ENCODE measurements around the gene NAALADL2.
"Not testable (repeated sequence)": the region's sequence is repeated elsewhere in the genome, so short reads cannot be mapped to it uniquely, and the experiment has no call there.

NAALADL2 gene

GRCh38 chr3:175267561-175267960, 408.4 kb downstream of the NAALADL2 start:
- DNase-seq (ENCODE audit: low spot score), result no peak

GRCh38 chr3:175269394-175269793, 410.3 kb downstream of the NAALADL2 start:
- no peak for DNase-seq (ENCODE audit: low spot score)

GRCh38 chr3:175270198-175270837, 411.2 kb downstream of the NAALADL2 start:
- DNase-seq (ENCODE audit: low spot score), result no peak

- DNase-seq (ENCODE audit: low spot score), result no peak
Observed at GRCh38 chr3:175270866-175271265, 411.7 kb downstream of the NAALADL2 start.

- not testable (repeated sequence) for DNase-seq (ENCODE audit: low spot score)
Observed at GRCh38 chr3:175271465-175271864, 412.3 kb downstream of the NAALADL2 start.

- no peak for DNase-seq (ENCODE audit: low spot score)
Observed at GRCh38 chr3:175272392-175272791, 413.3 kb downstream of the NAALADL2 start.

DNA sequence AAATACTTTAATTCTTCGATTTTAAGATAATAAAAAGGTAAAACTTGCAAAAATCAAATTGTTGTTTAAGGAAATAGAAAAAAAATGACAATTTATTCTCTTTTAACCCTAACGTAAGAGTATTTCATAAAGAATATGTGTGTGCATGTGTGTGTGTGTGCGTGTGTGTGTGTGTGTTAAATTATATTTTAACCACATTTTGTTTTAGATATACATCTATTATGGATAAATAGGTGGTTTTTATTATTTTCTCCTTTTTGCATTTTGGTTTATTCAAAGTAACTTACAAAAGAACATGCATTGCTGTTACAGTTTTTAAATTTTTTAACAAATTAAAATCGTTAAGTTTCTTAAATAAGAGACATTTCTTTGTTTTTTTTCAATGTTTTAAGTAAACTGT, 414.4 kb downstream of the NAALADL2 start:
- no peak for DNase-seq (ENCODE audit: low spot score)

- DNase-seq (ENCODE audit: low spot score), result no peak
Observed at GRCh38 chr3:175274056-175274455, 414.9 kb downstream of the NAALADL2 start.

- DNase-seq (ENCODE audit: low spot score), result no peak
Observed at GRCh38 chr3:175274474-175275218, 415.5 kb downstream of the NAALADL2 start.

DNA sequence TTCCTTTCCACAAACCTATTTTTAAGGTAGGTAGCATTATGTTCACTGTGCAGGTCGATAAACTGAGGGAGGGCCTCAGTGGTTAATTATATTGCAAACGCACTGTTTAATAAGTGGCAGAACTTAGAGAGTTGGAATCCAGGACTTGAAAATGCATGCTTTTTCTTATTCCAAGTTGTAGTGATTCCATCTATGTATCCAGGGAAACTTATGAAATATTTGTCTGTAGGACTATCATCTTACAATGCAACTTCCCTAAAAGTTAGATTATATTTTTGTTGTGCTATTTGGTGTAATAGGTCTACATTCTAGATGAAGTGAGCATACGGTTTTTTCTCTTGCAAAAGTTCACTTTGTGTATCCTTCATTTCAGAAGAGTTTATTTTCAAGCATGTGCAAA, 419.5 kb downstream of the NAALADL2 start:
- no peak for DNase-seq (ENCODE audit: low spot score)

DNA sequence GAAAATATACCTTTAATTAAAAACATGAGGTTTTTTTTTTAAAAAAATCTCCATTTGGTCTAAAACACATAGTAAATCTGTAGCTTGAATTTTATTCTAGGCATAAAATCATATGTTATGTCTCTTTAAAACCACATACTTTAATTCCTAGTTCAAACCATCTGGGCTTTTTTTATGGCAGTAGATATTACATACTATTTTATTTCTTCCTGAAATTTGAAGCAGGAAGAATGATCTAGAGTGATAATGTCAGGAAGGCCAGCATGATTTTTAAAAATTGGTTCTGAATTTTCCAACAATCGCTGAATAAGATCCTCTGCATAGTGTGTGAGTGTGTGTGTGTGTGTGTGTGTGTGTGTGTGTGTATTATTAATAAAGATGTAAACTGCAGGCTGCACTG, 420.3 kb downstream of the NAALADL2 start:
- no peak for DNase-seq (ENCODE audit: low spot score)

GRCh38 chr3:175279911-175280310, 420.8 kb downstream of the NAALADL2 start:
- no peak for DNase-seq (ENCODE audit: low spot score)

DNA sequence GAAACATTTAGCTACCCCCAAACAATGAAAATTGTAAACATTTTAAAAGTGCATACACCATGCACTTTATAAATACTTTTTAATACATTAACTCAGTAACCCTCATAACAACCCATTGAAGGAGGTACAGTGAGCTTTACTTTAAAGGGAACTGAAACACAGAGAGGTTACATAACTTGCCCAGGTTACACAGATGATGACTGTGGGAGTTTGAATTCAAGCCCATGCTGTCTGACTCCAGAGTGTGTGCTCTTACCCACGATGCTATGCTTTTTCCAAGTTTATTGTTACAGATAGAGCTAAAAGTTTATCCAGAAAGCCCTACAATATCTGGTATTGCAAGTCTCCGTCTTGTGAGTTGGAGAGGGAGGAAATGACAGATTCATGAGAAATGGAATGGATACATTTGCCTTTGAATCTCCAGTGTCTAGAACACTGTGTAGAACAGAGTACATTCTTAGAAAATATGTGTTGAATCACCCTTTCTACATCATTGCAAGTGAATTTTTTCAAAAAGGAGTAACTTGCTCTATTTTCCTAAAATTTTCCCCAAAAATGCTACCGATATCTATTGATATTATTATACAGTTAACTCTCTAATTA, 428.3 kb downstream of the NAALADL2 start:
- DNase-seq (ENCODE audit: low spot score), result no peak

DNA sequence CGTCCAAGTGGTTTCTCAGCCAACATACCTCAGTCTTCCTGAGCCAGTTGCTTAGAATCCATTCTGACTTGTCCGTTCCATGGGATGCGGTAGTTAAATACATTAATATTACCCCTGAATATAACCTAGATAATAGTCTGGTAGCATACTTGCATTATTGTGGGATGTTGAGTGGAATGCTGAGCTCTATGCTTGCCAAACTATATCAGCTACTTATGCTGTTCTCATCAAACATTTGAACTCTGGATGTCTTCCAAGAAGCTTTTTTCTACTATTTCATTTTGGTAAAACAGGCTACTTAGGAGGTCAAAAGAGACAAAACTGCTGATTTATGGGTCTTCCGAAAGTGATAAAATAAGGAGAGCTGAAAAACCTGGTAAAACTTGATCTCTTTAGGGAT, 429.5 kb downstream of the NAALADL2 start:
- DNase-seq (ENCODE audit: low spot score), result no peak

DNA sequence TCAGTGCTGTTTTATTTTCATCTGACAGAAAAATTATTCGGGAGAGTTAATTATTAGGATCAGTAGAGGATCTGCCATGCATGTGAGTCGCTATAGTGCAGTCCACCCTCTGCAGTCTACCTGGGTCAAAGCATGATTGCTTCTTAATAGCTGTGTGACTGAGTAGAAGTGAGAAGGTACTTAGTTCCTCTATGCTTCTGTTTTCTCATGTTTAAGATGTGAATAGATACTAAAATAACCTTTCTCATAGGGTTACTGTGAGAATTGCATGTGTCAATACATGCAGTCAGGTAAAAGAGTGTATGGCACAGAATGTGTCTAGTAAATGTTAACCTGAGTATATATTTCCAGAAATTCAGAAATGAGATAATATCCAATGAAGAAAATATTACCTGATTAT, 435.7 kb downstream of the NAALADL2 start:
- no peak for DNase-seq (ENCODE audit: low spot score)

GRCh38 chr3:175295248-175296130, 436.4 kb downstream of the NAALADL2 start:
- no peak for DNase-seq (ENCODE audit: low spot score)

DNA sequence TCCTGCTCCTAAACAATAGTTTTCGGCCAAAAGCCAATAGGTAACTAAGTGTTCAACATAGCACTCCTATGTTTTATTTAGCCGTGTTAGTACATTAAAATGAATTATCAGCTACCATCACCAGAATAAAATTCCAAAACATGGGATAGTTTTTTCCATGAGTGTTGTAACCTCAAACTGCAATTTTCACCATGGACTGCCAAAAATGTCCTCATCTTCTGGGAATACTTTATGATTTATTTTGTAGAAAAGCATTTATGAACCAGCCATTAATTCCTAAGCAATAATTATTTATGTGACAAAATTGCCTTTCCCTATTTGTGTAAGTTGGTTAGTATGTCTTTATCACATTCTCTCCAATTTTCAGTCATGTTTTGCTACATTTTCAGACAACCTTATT, 438.1 kb downstream of the NAALADL2 start:
- DNase-seq (ENCODE audit: low spot score), result no peak

- DNase-seq (ENCODE audit: low spot score), result no peak
Observed at GRCh38 chr3:175301741-175302140, 442.6 kb downstream of the NAALADL2 start.

DNA sequence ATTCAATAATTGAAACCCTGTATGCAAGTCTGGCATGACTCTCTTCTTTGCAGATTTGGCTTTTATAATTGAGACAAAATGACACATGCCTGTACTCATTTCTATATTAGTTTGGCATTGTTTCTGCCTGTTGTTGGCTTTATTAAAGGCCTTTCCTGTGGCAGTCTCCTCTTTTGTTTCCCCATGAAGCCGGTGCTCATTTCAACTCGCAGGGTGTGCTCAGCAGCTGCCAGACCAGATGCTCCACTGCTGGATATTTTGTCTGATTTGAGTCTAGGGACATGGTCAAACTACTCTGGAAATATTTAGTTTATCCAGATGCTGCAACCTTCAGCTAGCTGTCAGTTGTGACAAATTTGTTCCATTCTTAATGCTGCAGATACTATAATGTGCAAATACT, 445.3 kb downstream of the NAALADL2 start:
- no peak for DNase-seq (ENCODE audit: low spot score)

DNA sequence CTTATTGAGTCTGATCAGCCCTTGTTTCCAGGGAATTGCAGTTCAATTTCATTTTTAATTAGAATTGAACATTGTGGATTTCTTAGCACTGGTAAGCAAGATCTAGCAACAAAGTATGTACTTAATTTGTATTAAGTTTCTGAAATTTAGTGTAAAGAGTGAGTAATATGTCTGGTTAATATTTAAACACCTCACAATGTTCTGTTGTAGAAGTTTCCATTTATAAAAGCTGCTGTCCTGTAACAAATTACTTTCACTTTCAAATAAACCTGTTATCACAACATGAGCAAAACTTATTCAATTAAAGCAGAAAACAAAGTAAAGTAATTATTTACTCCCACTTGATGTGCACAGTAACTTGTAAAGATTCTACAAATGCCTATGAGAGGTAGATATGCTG, 448.5 kb downstream of the NAALADL2 start:
- no peak for DNase-seq (ENCODE audit: low spot score)

DNA sequence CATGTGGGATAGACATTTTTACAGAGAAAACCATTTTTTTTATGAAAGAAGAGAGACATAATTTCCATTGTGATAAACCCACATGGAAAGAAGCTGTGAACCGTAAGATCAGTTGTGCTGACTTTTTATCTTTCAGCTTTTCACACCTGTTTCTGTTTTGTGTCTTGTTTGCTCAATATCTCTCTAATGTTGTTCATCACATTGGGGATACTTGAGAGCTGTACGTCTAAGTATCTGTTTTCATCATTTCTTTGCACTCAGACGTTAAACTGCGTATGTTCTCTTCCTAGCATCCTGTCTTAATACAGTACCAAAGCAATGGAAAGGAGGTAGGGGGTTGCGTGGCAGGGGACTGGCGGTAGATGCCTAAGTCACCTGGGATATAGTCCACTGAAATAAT, 449.0 kb downstream of the NAALADL2 start:
- DNase-seq (ENCODE audit: low spot score), result no peak

GRCh38 chr3:175310046-175310445, 450.9 kb downstream of the NAALADL2 start:
- DNase-seq (ENCODE audit: low spot score), result no peak

All from HuH-7 (cell line).